Measurements from ENCODE around the gene IQCK.
"Not testable (repeated sequence)": the region's sequence is repeated elsewhere in the genome, so short reads cannot be mapped to it uniquely, and the experiment has no call there.

Gene IQCK

GRCh38 chr16:19760356-19761060 is 42.4 kb downstream of the IQCK start:
- no peak for DNase-seq

- no peak for DNase-seq
Measured at GRCh38 chr16:19765860-19766553, 47.9 kb downstream of the IQCK start.

- no peak for DNase-seq
Measured at GRCh38 chr16:19766554-19766884, 48.4 kb downstream of the IQCK start.

- no peak for DNase-seq
Measured at GRCh38 chr16:19766988-19767387, 48.9 kb downstream of the IQCK start.

- DNase-seq, result no peak
Measured at GRCh38 chr16:19767497-19767896, 49.4 kb downstream of the IQCK start.

- no peak for DNase-seq
Measured at GRCh38 chr16:19769239-19769638, 51.2 kb downstream of the IQCK start.

- no peak for DNase-seq
Measured at GRCh38 chr16:19771040-19771439, 53.0 kb downstream of the IQCK start.

GRCh38 chr16:19771796-19772195 is 53.7 kb downstream of the IQCK start:
- DNase-seq, result no peak

- DNase-seq, result no peak
Measured at GRCh38 chr16:19774024-19774423, 56.0 kb downstream of the IQCK start.

- DNase-seq, result no peak
Measured at GRCh38 chr16:19776147-19776546, 58.1 kb downstream of the IQCK start.

GRCh38 chr16:19776565-19776964 is 58.5 kb downstream of the IQCK start:
- no peak for DNase-seq

- DNase-seq, result peak; percentile 32
Measured at GRCh38 chr16:19780321-19780720, 62.2 kb downstream of the IQCK start.

GRCh38 chr16:19781226-19781625 is 63.2 kb downstream of the IQCK start:
- peak; percentile 44 for DNase-seq

- peak; percentile 47 for DNase-seq
Measured at GRCh38 chr16:19783363-19784182, 65.5 kb downstream of the IQCK start.

GRCh38 chr16:19784183-19784736 is 66.2 kb downstream of the IQCK start:
- peak; percentile 33 for DNase-seq

- peak; percentile 37 for DNase-seq
Measured at GRCh38 chr16:19785081-19785480, 67.0 kb downstream of the IQCK start.

- peak; percentile 42 for DNase-seq
Measured at GRCh38 chr16:19785512-19786130, 67.5 kb downstream of the IQCK start.

- not testable (repeated sequence) for DNase-seq
Measured at GRCh38 chr16:19801369-19801768, 83.3 kb downstream of the IQCK start.

- not testable (repeated sequence) for DNase-seq
Measured at GRCh38 chr16:19801824-19802223, 83.8 kb downstream of the IQCK start.

- no peak for DNase-seq
Measured at GRCh38 chr16:19802612-19803011, 84.5 kb downstream of the IQCK start.

- peak; percentile 59 for DNase-seq
Measured at GRCh38 chr16:19804538-19805323, 86.7 kb downstream of the IQCK start.

Measured in right forelimb (tissue), 1 donor.